Tibial nerve (tissue), 4 donors: ENCODE data around the gene CRB3. TPM values are rescaled to one million over a fixed set of nuclear protein-coding genes. Genes with fewer than 3 reads are reported as not detected.

Experiments used
- DNase-seq, 2 donors: peaks; one replicate each; pipeline ENCODE4 v3.0.0-alpha.2; 2019; ENCODE audit warnings: low spot score in 2 of 2
- H3K27ac ChIP-seq, 4 donors: fragments of 200-600 bp; sonication (generic) in 3 of 4; one replicate each; pipeline ENCODE4 v1.5.1; 2017 to 2019; ENCODE audit warnings: mild to moderate bottlenecking in 1 of 4
- H3K27me3 ChIP-seq, 2 donors: fragments of 200-600 bp; sonication (generic) in 1 of 2; one replicate each; pipeline versions ENCODE4 v1.5.1 to v1.6.0; 2017 to 2019
- H3K36me3 ChIP-seq, 3 donors: fragments of 200-600 bp; sonication (generic); one replicate each; pipeline ENCODE4 v1.5.1; 2018 to 2019
- H3K4me1 ChIP-seq, 4 donors: fragments of 200-600 bp; sonication (generic) in 3 of 4; one replicate each; pipeline ENCODE4 v1.5.1; 2017 to 2019
- H3K4me3 ChIP-seq, 4 donors: fragments of 200-600 bp; sonication (generic) in 3 of 4; one replicate each; pipeline ENCODE4 v1.5.1; 2017 to 2019; ENCODE audit warnings: mild to moderate bottlenecking in 1 of 4, moderate library complexity in 1 of 4
- H3K9me3 ChIP-seq, 4 donors: fragments of 200-600 bp; sonication (generic) in 3 of 4; one replicate each; pipeline ENCODE4 v1.5.1; 2017 to 2019
- CTCF ChIP-seq, 5 experiments: fragments of 200-600 bp in 3 of 5; fragments of 450-650 bp in 2 of 5; sonication (generic) in 3 of 5; IDR thresholded peaks; one replicate each; pipeline ENCODE4 v1.5.1; 2016 to 2019; ENCODE audit warnings: antibody characterized with exemption in 5 of 5, mild to moderate bottlenecking in 3 of 5, moderate library complexity in 2 of 5
- EP300 ChIP-seq, 2 donors: sonication (generic); formaldehyde crosslinking; IDR thresholded peaks; one replicate each; pipeline ENCODE4 v1.6.1; 2017; ENCODE audit warnings: antibody characterized with exemption in 2 of 2, mild to moderate bottlenecking in 1 of 2
- POLR2A ChIP-seq, 2 donors: fragments of 450-650 bp; IDR thresholded peaks; one replicate each; pipeline ENCODE4 v1.6.1; 2017; ENCODE audit warnings: antibody characterized with exemption in 2 of 2, mild to moderate bottlenecking in 2 of 2, moderate library complexity in 2 of 2
- WGBS, 2 donors: methylation state at CpG; one replicate each; pipeline ENCODE4 v1.1.5; 2018; 5-methylcytosine and 5-hydroxymethylcytosine counted together
- total RNA-seq, 4 donors: library from RNA; depleted of rRNA; stranded (reverse); fragments of >200 nt; gene quantifications; one replicate each; pipeline ENCODE4 v1.1.0, GENCODE V29; 2016

Gene CRB3
- total RNA-seq, 4 donors from 2014 or later: not detected

GRCh38 chr19:6455924-6456323, 8.1 kb upstream of the CRB3 start:
- Histone ChIP-seq H3K4me3 (no peak overlapping the region), H3K27me3 (no peaks in the 10 kb centered on the region), H3K9me3 (peaks cover 0 to 27% (median 0%) of the 10 kb centered on the region in 4 donors), H3K36me3 (peaks cover 3 to 71% (median 9%) of the 10 kb centered on the region in 3 donors), H3K4me1 (peaks cover 0 to 24% (median 9%) of the 10 kb centered on the region in 4 donors), H3K27ac (no peak overlapping the region)
- TF ChIP-seq CTCF (IDR thresholded peaks at IDR 0.05) (no peak), POLR2A (IDR thresholded peaks at IDR 0.05) (no peak), EP300 (IDR thresholded peaks at IDR 0.05) (no peak)
- WGBS, 2 donors: 96 to 98% methylated on average over 15 of the region's 15 CpGs
- DNase-seq: no peak

GRCh38 chr19:6457958-6458694, 5.9 kb upstream of the CRB3 start:
- peaks cover 0 to 3% of the 10 kb centered on the region in 2 donors for H3K27me3 ChIP-seq
- H3K4me1 ChIP-seq: peaks cover 0 to 24% (median 10%) of the 10 kb centered on the region in 4 donors
- peak overlapping the region in 1 of 4 donors; percentile 86 for H3K4me3 ChIP-seq
- peaks cover 0 to 24% (median 0%) of the 10 kb centered on the region in 4 donors for H3K9me3 ChIP-seq
- no peak for TF ChIP-seq EP300 (IDR thresholded peaks at IDR 0.05)
- TF ChIP-seq POLR2A (IDR thresholded peaks at IDR 0.05): no peak
- TF ChIP-seq CTCF (IDR thresholded peaks at IDR 0.05): no peak
- no peak for DNase-seq
- peak overlapping the region in 2 of 4 donors; percentile 31 to 85 for H3K27ac ChIP-seq
- WGBS, 2 donors: 84 to 85% methylated on average over 17 of the region's 17 CpGs
- H3K36me3 ChIP-seq: peaks cover 3 to 49% (median 9%) of the 10 kb centered on the region in 3 donors

- H3K4me1 ChIP-seq: peaks cover 0 to 25% (median 10%) of the 10 kb centered on the region in 4 donors
- H3K27ac ChIP-seq: peak overlapping the region; percentile 31 to 85 (median 72)
- H3K27me3 ChIP-seq: peaks cover 0 to 10% of the 10 kb centered on the region in 2 donors
- H3K9me3 ChIP-seq: peaks cover 0 to 18% (median 0%) of the 10 kb centered on the region in 4 donors
- H3K4me3 ChIP-seq: peak overlapping the region; percentile 53 to 87 (median 86)
- peaks cover 3 to 42% (median 8%) of the 10 kb centered on the region in 3 donors for H3K36me3 ChIP-seq
- no peak for DNase-seq
- WGBS, 2 donors: 41 to 43% methylated on average over 13 to 15 of the region's 16 CpGs
- TF ChIP-seq EP300 (IDR thresholded peaks at IDR 0.05) (no peak), CTCF (IDR thresholded peaks at IDR 0.05) (no peak), POLR2A (IDR thresholded peaks at IDR 0.05) (no peak)
These were observed 5.3 kb upstream of the CRB3 start for GRCh38 chr19:6458695-6459261.

GRCh38 chr19:6459262-6460098, 4.6 kb upstream of the CRB3 start, which contains the start of gene SLC25A23:
Gene SLC25A23, minus strand, starts transcription at chr19:6459792. Its CDS starts 164 bp downstream, at chr19:6459628.
- H3K4me3 ChIP-seq: peak within 1 kb of the TSS; percentile 53 to 87 (median 86)
- H3K4me1 ChIP-seq: peaks cover 0 to 32% (median 11%) of the 10 kb centered on the region in 4 donors
- TF ChIP-seq POLR2A (IDR thresholded peaks at IDR 0.05) (no peak), CTCF (IDR thresholded peaks at IDR 0.05) (no peak), EP300 (IDR thresholded peaks at IDR 0.05) (no peak)
- DNase-seq: peak; percentile 32 to 44
- peaks cover 0 to 17% of the 10 kb centered on the region in 2 donors for H3K27me3 ChIP-seq
- H3K27ac ChIP-seq: peak within 1 kb of the TSS; percentile 53 to 85 (median 72)
- WGBS, 2 donors: 0 to 1% methylated on average over 30 to 53 of the region's 70 CpGs
- H3K36me3 ChIP-seq: peaks cover 0 to 35% (median 1%) of the 10 kb centered on the region in 3 donors
- H3K9me3 ChIP-seq: peaks cover 0 to 11% (median 0%) of the 10 kb centered on the region in 4 donors
